OCI-LY7 (cell line): ENCODE data around the gene NAT10. TPM values are rescaled to one million over a fixed set of nuclear protein-coding genes. Genes with fewer than 3 reads are reported as not detected.

Experiments used
- BruUV-seq: library from RNA; stranded (reverse); fragments of 400-500 nt; replicated peaks from 2 replicates; lab custom pipeline; 2021; lab: Mats Ljungman, UMichigan
- CTCF ChIA-PET: fragments of 300-600 bp; sonication (Branson Sonifier 250); formaldehyde crosslinking; loops from one replicate; lab custom pipeline; 2022; ENCODE audit warnings: antibody characterized with exemption; ENCODE audit not compliant: unreplicated experiment; lab: Charles Lee
- POLR2A ChIA-PET: fragments of 300-600 bp; sonication (Branson Sonifier 250); formaldehyde crosslinking; loops from one replicate; lab custom pipeline; 2022; ENCODE audit warnings: antibody characterized with exemption; lab: Charles Lee
- DNase-seq: peaks from one replicate; pipeline ENCODE4 v3.0.0-alpha.2; 2015; ENCODE audit warnings: low spot score
- H2AFZ ChIP-seq: fragments of 200-600 bp; sonication (generic), shearing (Covaris generic); 2 replicates; pipeline ENCODE4 v1.6.1; 2014; ENCODE audit warnings: mild to moderate bottlenecking, antibody characterized with exemption, low read length, moderate library complexity
- H3K27ac ChIP-seq: fragments of 200-600 bp; sonication (generic); 2 replicates; pipeline ENCODE4 v1.5.1; 2014; ENCODE audit warnings: mixed run types, low read depth, mild to moderate bottlenecking, moderate library complexity, low read length, inconsistent platforms; ENCODE audit not compliant: poor library complexity, severe bottlenecking
- H3K36me3 ChIP-seq: fragments of 200-600 bp; sonication (generic); 2 replicates; pipeline ENCODE4 v1.6.1; 2014; ENCODE audit warnings: mild to moderate bottlenecking, antibody characterized with exemption, low read length, moderate library complexity, mixed read lengths; ENCODE audit not compliant: insufficient read depth
- H3K4me1 ChIP-seq: fragments of 200-600 bp; sonication (generic); 2 replicates; pipeline ENCODE4 v1.5.1; 2014; ENCODE audit warnings: mild to moderate bottlenecking, low read length; ENCODE audit not compliant: insufficient read depth, poor library complexity, severe bottlenecking
- H3K4me2 ChIP-seq: fragments of 200-600 bp; sonication (generic); 2 replicates; pipeline ENCODE4 v1.6.1; 2014; ENCODE audit warnings: mild to moderate bottlenecking, low read length
- H3K4me3 ChIP-seq: fragments of 200-600 bp; sonication (generic); 2 replicates; pipeline ENCODE4 v1.5.1; 2014; ENCODE audit warnings: mild to moderate bottlenecking, low read depth, low read length; ENCODE audit not compliant: poor library complexity, severe bottlenecking
- H3K79me2 ChIP-seq: fragments of 200-600 bp; sonication (generic); 2 replicates; pipeline ENCODE4 v1.6.1; 2016; ENCODE audit warnings: low read depth, mild to moderate bottlenecking, low read length, moderate library complexity, mixed read lengths; ENCODE audit not compliant: insufficient read depth
- H3K9me2 ChIP-seq: fragments of 200-600 bp; sonication (generic); 2 replicates; pipeline ENCODE4 v1.6.1; 2016; ENCODE audit warnings: mild to moderate bottlenecking, low read length, mixed read lengths; ENCODE audit not compliant: insufficient read depth
- H3K9me3 ChIP-seq: fragments of 200-600 bp; sonication (generic); 2 replicates; pipeline ENCODE4 v1.6.1; 2014; ENCODE audit warnings: mild to moderate bottlenecking, mixed run types, low read length, mixed read lengths
- H4K20me1 ChIP-seq: fragments of 200-600 bp; sonication (generic); 2 replicates; pipeline ENCODE4 v1.6.1; 2014; ENCODE audit warnings: mild to moderate bottlenecking, antibody characterized with exemption, low read length, moderate library complexity, mixed read lengths; ENCODE audit not compliant: insufficient read depth
- EZH2phosphoT487 ChIP-seq: fragments of 200-600 bp; sonication (generic); IDR thresholded peaks from 2 replicates; pipeline ENCODE4 v1.6.1; 2018; ENCODE audit warnings: low read depth, borderline replicate concordance, mild to moderate bottlenecking, mixed run types, antibody characterized with exemption, low read length, moderate library complexity, mixed read lengths
- intact Hi-C: fragments of 100-400 bp; cut with micrococcal nuclease; formaldehyde crosslinking; loops from one replicate; pipeline ENCODE4 v1.10.0; 2022; ENCODE audit not compliant: unreplicated experiment
- total RNA-seq, 2 experiments: library from RNA; depleted of rRNA in 1 of 2; stranded (reverse); fragments of >200 nt in 1 of 2; shearing (Covaris generic) in 1 of 2; gene quantifications; 2 replicates each; pipeline ENCODE4 v1.2.3, GENCODE V29; 2014 to 2022
- TF ChIP-seq, protein P1 (sequence below): fragments of 200-600 bp; sonication (generic); conservative IDR thresholded peaks from 2 replicates; pipeline ENCODE4 v1.5.1; 2014; ENCODE audit warnings: mild to moderate bottlenecking, antibody characterized with exemption, low read length, moderate library complexity, mixed read lengths

NAT10 gene
- total RNA-seq, 2 experiments from 2014 or later = 64.9 to 120 TPM

DNA sequence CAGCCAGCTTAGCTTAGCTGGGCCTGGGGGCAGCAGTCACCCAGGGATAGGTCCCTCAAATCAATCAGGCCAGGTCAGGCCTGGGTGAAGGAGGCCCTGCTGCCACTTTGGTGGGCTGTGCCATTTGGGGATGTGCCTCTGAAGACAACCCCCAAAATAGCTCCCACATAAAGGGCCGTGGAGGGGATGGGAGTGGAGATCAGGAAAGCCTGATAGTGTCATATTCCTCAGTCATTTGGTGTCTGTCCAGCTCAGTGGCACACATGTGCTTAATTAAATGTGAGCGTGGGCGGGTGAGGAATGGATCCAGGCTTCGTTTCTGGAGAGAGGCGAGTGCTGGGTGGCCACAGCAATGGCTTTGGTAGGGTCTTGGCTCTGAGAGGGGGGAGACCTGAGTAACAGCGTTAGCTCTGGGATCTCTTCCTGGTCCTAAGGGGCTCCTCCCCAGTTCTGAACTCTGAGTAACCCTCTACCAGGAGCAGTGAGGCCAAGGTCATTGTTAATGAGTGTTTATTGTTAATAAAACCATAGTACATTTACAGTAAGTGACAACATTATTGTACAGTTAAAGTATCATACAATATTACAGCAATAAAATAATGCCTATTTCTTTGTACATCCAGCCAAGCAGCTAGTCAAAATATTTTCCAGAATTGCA is 45.2 kb downstream of the NAT10 start:
- DNase-seq = no peak
- BruUV-seq = no TSS peak
- no peak for TF ChIP-seq EZH2phosphoT487
- TF ChIP-seq, protein P1, sequence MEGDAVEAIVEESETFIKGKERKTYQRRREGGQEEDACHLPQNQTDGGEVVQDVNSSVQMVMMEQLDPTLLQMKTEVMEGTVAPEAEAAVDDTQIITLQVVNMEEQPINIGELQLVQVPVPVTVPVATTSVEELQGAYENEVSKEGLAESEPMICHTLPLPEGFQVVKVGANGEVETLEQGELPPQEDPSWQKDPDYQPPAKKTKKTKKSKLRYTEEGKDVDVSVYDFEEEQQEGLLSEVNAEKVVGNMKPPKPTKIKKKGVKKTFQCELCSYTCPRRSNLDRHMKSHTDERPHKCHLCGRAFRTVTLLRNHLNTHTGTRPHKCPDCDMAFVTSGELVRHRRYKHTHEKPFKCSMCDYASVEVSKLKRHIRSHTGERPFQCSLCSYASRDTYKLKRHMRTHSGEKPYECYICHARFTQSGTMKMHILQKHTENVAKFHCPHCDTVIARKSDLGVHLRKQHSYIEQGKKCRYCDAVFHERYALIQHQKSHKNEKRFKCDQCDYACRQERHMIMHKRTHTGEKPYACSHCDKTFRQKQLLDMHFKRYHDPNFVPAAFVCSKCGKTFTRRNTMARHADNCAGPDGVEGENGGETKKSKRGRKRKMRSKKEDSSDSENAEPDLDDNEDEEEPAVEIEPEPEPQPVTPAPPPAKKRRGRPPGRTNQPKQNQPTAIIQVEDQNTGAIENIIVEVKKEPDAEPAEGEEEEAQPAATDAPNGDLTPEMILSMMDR = no peak
- H3K9me2 ChIP-seq = no peaks in the 10 kb centered on the region
- intact Hi-C loops = no loop called here
- CTCF ChIA-PET = no interaction called here
- peaks cover 90% of the 10 kb centered on the region for H3K36me3 ChIP-seq
- no peaks in the 10 kb centered on the region for H3K9me3 ChIP-seq
- POLR2A ChIA-PET = interaction anchor here (0.9 kb wide), 1 partner anchor 28 kb away, joined by 3 read pairs; no protein-coding TSS in a partner anchor
- no peak overlapping the region for H3K4me3 ChIP-seq
- H3K4me1 ChIP-seq = peaks cover 44% of the 10 kb centered on the region
- no peak overlapping the region for H3K27ac ChIP-seq
- no peak overlapping the region for H3K4me2 ChIP-seq
- H3K79me2 ChIP-seq = no peaks in the 10 kb centered on the region
- H2AFZ ChIP-seq = no peak overlapping the region
- H4K20me1 ChIP-seq = no peaks in the 10 kb centered on the region

GRCh38 chr11:34151166-34151565 is 45.7 kb downstream of the NAT10 start:
- no peak for TF ChIP-seq EZH2phosphoT487
- TF ChIP-seq, protein P1 = no peak
- Histone ChIP-seq H3K9me3 (no peaks in the 10 kb centered on the region), H3K27ac (no peak overlapping the region), H3K9me2 (no peaks in the 10 kb centered on the region), H3K36me3 (peaks cover 86% of the 10 kb centered on the region), H2AFZ (no peak overlapping the region), H3K4me1 (peaks cover 38% of the 10 kb centered on the region), H3K79me2 (no peaks in the 10 kb centered on the region), H3K4me3 (no peak overlapping the region), H3K4me2 (no peak overlapping the region), H4K20me1 (no peaks in the 10 kb centered on the region)
- intact Hi-C loops = no loop called here
- CTCF ChIA-PET = interaction anchor here (0.6 kb wide), 1 partner anchor 1691 kb away, joined by 3 read pairs; no protein-coding TSS in a partner anchor
- POLR2A ChIA-PET = interaction anchor here (0.6 to 0.9 kb wide), 2 partner anchors 28 to 86 kb away, joined by 3 to 4 read pairs; no protein-coding TSS in a partner anchor
- DNase-seq = no peak
- no TSS peak for BruUV-seq
